Stimulated activated CD8-positive, alpha-beta memory T cell treated with anti-CD3 and anti-CD28 coated beads, Interleukin-4, amount 100 ng/mL, for 1 hour (primary cell): ENCODE measurements around the gene SORCS2.

Source experiments
- DNase-seq, 2 donors: peaks; one replicate each; pipeline ENCODE4 v3.0.0-alpha.2; 2020; ENCODE audit warnings: low read depth in 2 of 2, low spot score in 1 of 2

Gene SORCS2

GRCh38 chr4:7350396-7350795, 158.1 kb downstream of the SORCS2 start:
- no peak for DNase-seq

- DNase-seq = no peak
These were observed 158.7 kb downstream of the SORCS2 start for GRCh38 chr4:7351014-7351413.

- no peak for DNase-seq
These were observed 160.1 kb downstream of the SORCS2 start for GRCh38 chr4:7352486-7352885.

DNA sequence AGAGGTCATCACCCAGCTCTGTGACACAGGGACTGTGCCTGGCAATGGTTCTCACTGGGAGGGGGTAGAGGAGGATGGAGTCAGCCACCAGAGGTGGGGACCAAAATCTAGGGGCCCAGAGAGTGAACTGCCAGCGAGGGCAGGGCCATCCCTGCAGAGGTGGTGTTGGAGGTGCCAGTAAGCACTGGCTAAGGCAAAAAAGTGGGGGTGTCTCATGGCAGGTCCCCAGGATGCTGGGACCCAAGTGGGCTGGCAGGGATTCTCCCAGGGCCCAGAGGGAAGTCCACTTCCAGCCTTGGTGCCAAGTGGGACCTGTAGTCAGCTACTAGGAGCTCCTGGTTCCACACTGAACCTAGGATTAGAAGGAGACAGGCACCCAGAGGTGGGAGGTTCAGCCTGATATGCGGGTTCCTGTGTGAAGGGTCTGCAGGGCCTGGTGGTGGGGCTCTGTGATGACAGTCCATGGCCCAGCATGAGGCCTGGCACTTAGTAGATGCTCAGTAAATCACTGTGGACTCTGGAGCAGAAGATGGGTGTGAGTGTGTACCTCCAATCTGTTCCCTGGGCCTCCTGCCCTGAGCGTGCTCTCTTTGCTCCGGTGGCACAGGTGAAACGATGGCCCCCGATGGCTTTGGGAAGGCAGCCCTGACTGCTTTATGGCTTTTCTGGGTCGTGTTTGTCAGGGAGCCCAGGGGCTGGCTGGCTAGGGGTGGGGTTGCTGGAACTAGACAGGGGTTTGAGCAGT, 160.9 kb downstream of the SORCS2 start:
- no peak for DNase-seq

GRCh38 chr4:7353846-7354610, 161.7 kb downstream of the SORCS2 start:
- no peak for DNase-seq

- no peak for DNase-seq
These were observed 162.6 kb downstream of the SORCS2 start for GRCh38 chr4:7354927-7355326.

DNA sequence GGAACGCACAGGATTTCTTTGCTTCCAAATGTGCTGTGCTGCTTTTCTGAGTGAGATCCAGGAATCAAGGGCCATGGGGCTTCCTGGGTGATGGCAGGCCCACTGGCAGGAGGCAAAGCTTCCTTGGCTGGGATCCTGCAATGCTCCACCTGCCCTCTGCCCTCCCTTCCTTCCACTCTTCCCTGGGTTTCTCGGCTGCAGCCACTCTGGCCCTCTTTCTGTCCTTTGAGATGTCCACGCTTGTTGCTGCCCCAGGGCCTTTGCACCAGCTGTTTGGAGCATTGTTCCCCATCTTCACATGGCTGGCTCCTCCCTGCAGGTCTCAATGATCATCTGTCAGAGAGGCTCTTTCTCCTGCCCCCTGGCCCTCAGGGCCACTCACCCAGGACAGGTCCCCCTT, 163.5 kb downstream of the SORCS2 start:
- DNase-seq = no peak

DNA sequence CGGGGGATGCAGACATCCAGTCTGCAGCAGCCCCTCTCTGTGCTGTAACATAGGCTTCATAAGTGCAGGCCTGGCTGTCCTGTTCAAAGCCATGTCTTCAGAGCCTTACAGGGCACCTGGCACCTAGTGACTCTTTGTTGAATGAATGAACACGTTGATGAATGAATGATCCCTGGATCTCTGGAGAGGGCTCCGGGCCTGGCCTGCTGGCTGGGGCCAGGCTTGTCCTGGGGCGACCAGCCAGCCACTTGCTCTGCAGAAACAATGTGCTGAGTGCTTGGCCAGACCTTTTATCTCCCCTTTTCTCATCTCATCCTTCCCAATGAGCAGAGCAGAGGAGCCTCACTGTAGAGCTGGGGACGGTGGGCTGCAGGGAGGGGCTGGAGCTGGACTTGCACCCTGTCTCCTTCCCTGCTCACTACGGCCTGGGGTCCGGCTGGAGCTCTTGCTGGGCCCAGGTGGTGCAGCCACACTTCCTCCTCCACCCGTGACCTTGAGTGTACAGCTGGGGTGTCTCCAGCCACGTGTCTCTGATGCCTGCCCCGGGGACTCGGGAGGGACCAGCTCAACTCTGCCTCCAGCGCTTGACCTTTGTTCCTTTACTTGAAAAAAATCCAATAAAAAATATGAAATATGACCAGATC, 164.5 kb downstream of the SORCS2 start:
- DNase-seq = no peak

DNA sequence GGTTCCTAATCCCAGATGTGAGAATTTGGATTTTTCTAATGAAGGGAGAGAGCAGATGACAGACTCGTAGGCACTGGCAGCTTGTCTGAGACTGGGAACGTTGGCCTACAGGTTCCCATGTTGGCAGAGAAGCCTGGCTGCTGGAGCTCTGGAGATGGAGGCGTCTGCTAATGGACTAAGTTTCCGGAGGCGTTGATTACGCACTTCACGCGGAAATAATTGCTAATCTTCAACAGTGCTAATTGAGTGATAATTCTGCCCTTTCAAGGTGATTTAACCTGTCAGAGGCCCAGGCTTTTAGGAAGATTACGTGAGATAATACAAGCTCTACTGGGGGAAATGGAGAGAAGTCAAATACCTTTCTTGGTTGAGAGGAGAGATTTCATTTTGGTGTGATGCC, 165.0 kb downstream of the SORCS2 start:
- no peak for DNase-seq

DNA sequence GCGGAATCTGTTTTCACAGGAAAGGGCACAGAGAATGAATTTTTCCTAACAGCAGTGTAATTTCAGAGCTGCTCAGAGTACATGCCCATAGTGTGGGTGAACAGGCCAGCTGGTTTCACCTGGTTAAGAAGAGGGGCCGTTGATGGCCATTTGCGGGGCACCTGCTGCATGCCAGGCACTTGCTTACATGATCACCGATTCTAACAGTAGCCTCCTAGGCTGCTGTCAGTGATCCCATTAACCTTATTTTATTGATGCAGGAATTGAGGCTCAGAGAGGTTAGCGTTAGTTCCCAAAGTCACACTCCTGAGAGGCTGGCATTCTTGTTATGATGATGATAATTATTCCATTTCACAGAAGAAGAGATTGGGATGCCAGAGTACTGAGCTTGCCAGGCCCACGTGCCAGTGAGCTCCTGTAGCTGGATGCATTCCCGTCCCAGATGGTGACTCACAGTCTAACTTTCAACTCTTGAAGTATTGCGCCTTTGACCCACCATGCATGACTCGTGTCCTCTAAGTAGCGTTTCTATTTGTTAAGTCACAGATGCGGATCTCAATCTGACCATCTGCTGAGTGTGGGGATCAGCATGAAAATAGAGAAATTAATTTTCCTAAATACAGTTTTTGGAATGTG, 165.9 kb downstream of the SORCS2 start:
- DNase-seq = no peak

DNA sequence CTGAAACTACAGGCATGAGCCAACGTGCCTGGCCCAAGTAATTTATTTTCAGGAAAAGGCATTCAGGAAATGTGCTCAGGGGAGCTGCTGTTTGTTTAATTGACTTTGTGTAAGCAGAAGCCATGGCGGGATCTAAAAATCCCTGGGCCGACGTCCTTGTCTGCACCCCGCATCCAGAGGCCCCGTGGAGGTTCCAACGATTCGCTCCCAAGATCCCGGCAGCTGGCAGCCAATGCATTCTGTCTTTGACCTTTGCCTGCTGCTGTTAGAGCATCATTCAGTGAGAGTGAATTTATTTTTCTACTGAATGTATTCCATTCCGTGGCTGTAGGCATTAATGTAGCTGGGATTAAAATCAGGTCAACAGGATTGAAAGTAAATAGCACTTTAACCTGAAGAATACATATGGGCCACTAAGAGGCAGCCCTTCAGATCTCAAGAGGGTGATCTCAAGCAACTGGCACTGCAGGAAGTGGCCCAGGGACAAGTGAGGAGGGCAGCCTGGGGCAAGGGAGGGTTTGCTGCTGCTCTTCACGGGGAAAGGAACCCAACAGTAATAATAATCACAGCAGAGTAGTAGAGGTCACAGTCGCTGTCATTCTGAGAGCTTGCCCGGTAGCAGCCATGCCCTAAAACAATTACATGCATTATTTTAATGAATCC, 167.2 kb downstream of the SORCS2 start:
- DNase-seq = no peak

DNA sequence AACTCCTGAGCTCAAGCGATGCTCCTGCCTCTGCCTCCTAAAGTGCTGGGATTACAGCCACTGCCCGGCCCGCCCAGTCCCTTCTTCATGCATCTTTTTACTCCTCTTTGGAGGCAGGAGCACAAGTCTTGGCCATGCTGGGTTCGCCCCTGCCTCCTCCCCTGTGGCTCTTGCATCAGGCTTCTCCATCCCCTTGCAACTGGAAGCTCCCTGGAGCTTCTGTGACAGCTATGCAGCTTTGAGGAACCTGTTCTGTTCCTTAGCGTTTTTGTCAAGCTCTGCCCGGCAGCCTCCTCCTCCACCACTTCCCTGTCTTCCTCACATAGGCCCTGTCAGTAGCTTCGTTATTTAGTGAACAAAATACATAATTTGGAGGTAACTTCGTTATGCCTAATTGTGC, 168.5 kb downstream of the SORCS2 start:
- no peak for DNase-seq

GRCh38 chr4:7361280-7361895, 169.1 kb downstream of the SORCS2 start:
- DNase-seq = no peak

DNA sequence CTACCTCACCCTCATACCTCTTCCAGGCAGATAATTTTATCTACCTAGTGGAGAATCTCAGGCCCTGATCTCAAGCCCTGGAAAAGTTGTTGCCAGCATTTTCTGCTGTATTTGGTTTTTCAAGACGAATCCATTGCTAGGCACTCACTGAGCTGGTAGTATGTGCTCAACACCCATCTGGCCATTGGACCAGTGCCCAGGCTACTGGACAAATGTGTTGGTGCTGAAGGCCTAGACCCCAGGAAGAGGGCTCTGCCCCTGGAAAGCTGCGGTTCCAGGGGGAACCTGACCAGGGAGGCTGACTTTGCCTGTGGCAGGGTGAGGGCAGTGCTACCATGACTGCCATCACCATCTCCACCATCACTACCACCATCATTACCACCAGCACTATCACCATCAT, 170.0 kb downstream of the SORCS2 start:
- no peak for DNase-seq

- DNase-seq = no peak
These were observed 170.6 kb downstream of the SORCS2 start for GRCh38 chr4:7362862-7363430.

GRCh38 chr4:7364979-7365378, 172.6 kb downstream of the SORCS2 start:
- no peak for DNase-seq

DNA sequence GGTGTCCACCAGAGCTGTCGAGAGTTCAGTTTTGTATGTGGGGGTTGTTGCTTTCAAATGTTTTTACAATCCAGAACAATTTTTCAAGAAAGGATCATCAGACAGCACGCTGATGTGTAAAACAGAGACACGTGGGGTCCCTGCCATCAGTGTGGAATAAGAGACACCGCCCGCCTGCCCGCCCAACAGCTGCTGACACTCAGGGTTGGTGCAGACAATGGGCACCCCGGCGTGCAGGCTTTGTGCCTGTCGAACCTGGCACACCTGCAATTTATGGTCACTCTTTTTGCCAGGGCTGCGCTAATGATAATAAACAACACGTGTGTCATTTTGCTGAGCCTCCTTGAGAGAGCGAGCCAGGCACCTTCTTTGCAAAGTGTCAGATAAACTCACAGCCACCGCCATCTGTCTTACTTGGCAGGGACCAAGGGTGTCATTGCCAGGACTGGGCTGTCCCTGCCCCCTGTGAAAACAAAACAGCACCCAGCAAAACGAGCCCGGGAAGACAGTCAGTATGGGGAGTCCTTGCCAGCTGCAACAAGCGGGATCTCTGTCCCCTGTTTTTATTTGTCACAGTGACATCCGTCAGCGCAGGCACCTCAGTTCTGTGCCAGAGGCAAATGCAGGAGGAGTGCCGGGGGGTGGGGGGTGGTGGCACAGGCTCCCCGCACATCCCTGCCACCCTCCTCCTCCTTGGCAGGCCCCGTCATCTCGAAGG, 173.3 kb downstream of the SORCS2 start:
- DNase-seq = no peak

DNA sequence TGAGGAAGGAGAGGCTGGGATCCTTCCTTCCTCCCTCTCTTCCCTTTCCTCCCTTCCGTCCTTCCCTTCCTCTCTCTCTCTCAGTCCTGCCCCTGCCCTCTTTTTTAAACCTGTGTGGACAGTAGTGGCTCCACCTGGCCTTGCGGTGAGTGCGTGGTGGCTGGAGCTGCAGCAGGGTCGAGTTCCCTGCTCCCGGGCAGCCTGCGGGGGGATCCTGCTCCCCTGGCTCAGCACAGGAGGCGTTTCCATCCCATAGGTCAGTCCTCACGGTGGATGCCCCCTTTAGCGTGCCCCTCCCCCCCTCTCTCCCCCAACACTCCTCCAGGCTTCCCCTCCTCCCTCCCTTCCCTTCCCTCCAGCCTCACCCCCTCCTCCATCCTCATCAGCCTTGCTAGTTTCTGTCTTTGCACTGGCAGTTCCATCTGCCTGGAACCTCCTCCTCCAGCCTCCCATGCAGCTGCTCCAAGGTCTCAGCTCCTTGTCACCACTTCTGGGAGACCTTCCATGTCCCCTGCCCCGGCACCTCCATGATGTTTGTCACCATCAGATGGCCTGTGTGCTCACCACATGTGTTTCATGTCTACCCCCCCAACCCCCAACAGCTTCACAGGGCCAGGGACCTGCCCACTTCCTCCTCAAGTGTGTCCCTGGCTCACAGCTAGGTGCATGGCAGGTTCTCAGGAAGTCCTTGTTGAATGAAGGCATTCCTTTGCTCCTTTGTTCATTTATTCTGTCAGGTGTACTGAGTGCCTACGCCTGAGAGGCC, 174.0 kb downstream of the SORCS2 start:
- no peak for DNase-seq

DNA sequence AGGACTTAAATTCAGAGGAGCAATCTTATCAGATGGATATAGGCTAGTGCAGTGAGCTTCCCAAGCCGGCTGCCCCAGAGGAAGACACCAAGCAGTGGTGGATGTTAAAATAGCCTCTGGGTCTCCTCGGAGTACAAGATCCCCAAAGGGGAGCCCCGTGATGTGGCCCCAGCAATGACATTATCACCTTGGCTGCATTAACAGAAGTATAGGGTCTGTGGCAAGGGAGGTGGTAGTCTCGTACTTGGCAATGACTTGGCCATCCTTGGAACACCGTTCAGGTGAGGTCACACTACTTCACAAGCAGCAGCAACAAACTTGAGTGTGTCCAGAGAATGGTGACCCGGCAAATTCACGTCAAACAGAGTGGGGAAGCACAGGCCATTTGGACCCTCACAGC, 174.6 kb downstream of the SORCS2 start:
- no peak for DNase-seq
